HepG2 (cell line): Measurements from ENCODE around the gene CATSPERE. TPM values are rescaled to one million over a fixed set of nuclear protein-coding genes. Genes with fewer than 3 reads are reported as not detected.

Experiments
- ATAC-seq: fragments of 200-7000 bp; cut with Tn5 transposase; 3 replicates; pipeline ENCODE4 v1.9.1; 2020; ENCODE audit warnings: mild to moderate bottlenecking, moderate library complexity
- BruUV-seq: library from RNA; stranded (reverse); fragments of 400-500 nt; replicated peaks from 2 replicates; lab custom pipeline; 2021; lab: Mats Ljungman, UMichigan
- CTCF ChIA-PET: fragments of 300-600 bp; formaldehyde crosslinking; extraction: SDS; loops from one replicate; lab custom pipeline; 2021; ENCODE audit warnings: low total read pairs, inconsistent platforms, low intra/inter-chr PET ratio; lab: Yijun Ruan, JAX
- POLR2A ChIA-PET: fragments of 350-600 bp; sonication (Branson Sonifier 250); formaldehyde crosslinking; loops from one replicate; lab custom pipeline; 2020; ENCODE audit warnings: antibody characterized with exemption, inconsistent platforms; lab: Yijun Ruan, JAX
- DNase-seq: peaks from one replicate; pipeline ENCODE4 v3.0.0-alpha.2; 2015; ENCODE audit warnings: low spot score
- FAIRE-seq: peaks from 3 replicates; lab custom pipeline; 2011; peaks lifted over from hg19 to GRCh38; lab: Jason Lieb, UNC
- H2AFZ ChIP-seq: one replicate; pipeline ENCODE4 v1.6.1; 2011; ENCODE audit warnings: low read length, inconsistent platforms
- H3K27ac ChIP-seq: fragments of 300-600 bp; 3 replicates; pipeline ENCODE4 v1.8.0; 2011; ENCODE audit warnings: mixed run types, mild to moderate bottlenecking, mixed read lengths, low read length, inconsistent platforms; ENCODE audit not compliant: insufficient read depth; ENCODE audit errors: extremely low read length
- H3K27me3 ChIP-seq, 2 experiments: fragments of 200-600 bp in 1 of 2; 2 replicates in 1 of 2; 3 replicates in 1 of 2; pipeline versions ENCODE4 v1.6.0 to v1.8.0; 2011; ENCODE audit warnings: low read length in 2 of 2, mild to moderate bottlenecking in 2 of 2, moderate library complexity in 2 of 2, inconsistent platforms in 1 of 2; ENCODE audit not compliant: insufficient read depth in 2 of 2, control insufficient read depth in 1 of 2
- H3K36me3 ChIP-seq, 2 experiments: fragments of 200-600 bp in 1 of 2; replicated peaks in 1 of 2; 2 replicates in 1 of 2; 3 replicates in 1 of 2; pipeline versions ENCODE4 v1.5.1 to v1.8.0; 2011; ENCODE audit warnings: low read length in 2 of 2, inconsistent platforms in 1 of 2; ENCODE audit not compliant: insufficient read depth in 2 of 2, control insufficient read depth in 1 of 2
- H3K4me1 ChIP-seq: 2 replicates; pipeline ENCODE4 v1.5.1; 2012; ENCODE audit warnings: low read length, inconsistent platforms; ENCODE audit not compliant: insufficient read depth
- H3K4me2 ChIP-seq: 2 replicates; pipeline ENCODE4 v1.6.0; 2011; ENCODE audit warnings: low read depth, low read length, inconsistent platforms
- H3K4me3 ChIP-seq, 3 experiments: fragments of 200-600 bp in 1 of 3; sonication (generic), shearing (Covaris generic) in 1 of 3; replicated peaks in 1 of 3; 2 replicates each; pipeline ENCODE4 v1.5.1; 2011 to 2016; ENCODE audit warnings: low read length in 3 of 3, inconsistent platforms in 2 of 3, low read depth in 2 of 3, mild to moderate bottlenecking in 2 of 3, control low read depth in 1 of 3, mixed read lengths in 1 of 3; ENCODE audit not compliant: insufficient read depth in 1 of 3
- H3K79me2 ChIP-seq: one replicate; pipeline ENCODE4 v1.6.1; 2011; ENCODE audit warnings: low read length, inconsistent platforms; ENCODE audit not compliant: insufficient read depth
- H3K9ac ChIP-seq: 2 replicates; pipeline ENCODE4 v1.6.0; 2011; ENCODE audit warnings: mild to moderate bottlenecking, low read depth, low read length, inconsistent platforms; ENCODE audit not compliant: insufficient read depth
- H3K9me3 ChIP-seq: 2 replicates; pipeline ENCODE4 v1.5.1; 2012; ENCODE audit warnings: mild to moderate bottlenecking, low read length
- H4K20me1 ChIP-seq: 2 replicates; pipeline ENCODE4 v1.6.0; 2011; ENCODE audit warnings: inconsistent platforms, mild to moderate bottlenecking, low read length, moderate library complexity; ENCODE audit not compliant: insufficient read depth
- BRD4 ChIP-seq: sonication (generic); formaldehyde crosslinking; IDR thresholded peaks from 2 replicates; pipeline ENCODE4 v1.4.0; 2020; ENCODE audit warnings: missing genetic modification reagents
- ELF3 ChIP-seq: IDR thresholded peaks from 2 replicates; pipeline ENCODE4 v1.6.1; 2016; ENCODE audit warnings: missing genetic modification reagents, missing compliant biosample characterization
- GABPA ChIP-seq, 2 experiments: IDR thresholded peaks; 2 replicates each; pipeline ENCODE4 v1.6.1; 2011 to 2016; ENCODE audit warnings: low read depth in 2 of 2, low read length in 1 of 2, missing biosample characterization in 1 of 2, missing genetic modification characterization in 1 of 2
- GABPB1 ChIP-seq: IDR thresholded peaks from 2 replicates; pipeline ENCODE4 v1.6.1; 2016; ENCODE audit warnings: mild to moderate bottlenecking, missing genetic modification reagents, moderate library complexity, missing compliant biosample characterization
- GMEB1 ChIP-seq: sonication (generic); formaldehyde crosslinking; IDR thresholded peaks from 2 replicates; pipeline ENCODE4 v1.5.1; 2020; ENCODE audit warnings: missing genetic modification reagents, mild to moderate bottlenecking, borderline replicate concordance
- HOXA5 ChIP-seq: sonication (generic); formaldehyde crosslinking; IDR thresholded peaks from 2 replicates; pipeline ENCODE4 v1.4.0; 2020; ENCODE audit warnings: missing genetic modification reagents
- POLR2G ChIP-seq: fragments of 200-400 bp; formaldehyde crosslinking; IDR thresholded peaks from 2 replicates; pipeline ENCODE4 v1.6.1; 2018; ENCODE audit warnings: mild to moderate bottlenecking, low read depth, low read length, moderate library complexity
- SMAD1 ChIP-seq: sonication (generic); formaldehyde crosslinking; IDR thresholded peaks from 2 replicates; pipeline ENCODE4 v1.4.0; 2020; ENCODE audit warnings: missing genetic modification reagents, low read depth, mild to moderate bottlenecking, borderline replicate concordance
- SNAPC5 ChIP-seq: sonication (generic); formaldehyde crosslinking; IDR thresholded peaks from 2 replicates; pipeline ENCODE4 v1.8.1; 2023; ENCODE audit warnings: mild to moderate bottlenecking, missing genetic modification reagents, borderline replicate concordance
- ZMYM3 ChIP-seq: sonication (generic); formaldehyde crosslinking; IDR thresholded peaks from 2 replicates; pipeline ENCODE4 v1.5.1; 2020; ENCODE audit warnings: mild to moderate bottlenecking, missing genetic modification reagents
- ZNF280D ChIP-seq: sonication (generic); formaldehyde crosslinking; IDR thresholded peaks from 2 replicates; pipeline ENCODE4 v1.5.1; 2020; ENCODE audit warnings: mild to moderate bottlenecking, missing genetic modification reagents
- WGBS: methylation state at CpG from one replicate; pipeline ENCODE4 v1.1.6; 2017; ENCODE audit warnings: low lambda C conversion rate; 5-methylcytosine and 5-hydroxymethylcytosine counted together
- in situ Hi-C: cut with HindIII; loops from 2 replicates; pipeline ENCODE4 v1.10.0; 2017; ENCODE audit warnings: low pct_unique_long_range_greater_than_20kb; ENCODE audit not compliant: extremely low pct_ligation_motif_present
- intact Hi-C: fragments of 100-400 bp; cut with micrococcal nuclease; formaldehyde crosslinking; loops from one replicate; pipeline ENCODE4 v1.10.0; 2022; ENCODE audit not compliant: unreplicated experiment
- polyA plus RNA-seq, 8 experiments: library from polyadenylated mRNA; depleted of rRNA in 3 of 8; stranded (reverse) in 7 of 8; unstranded in 1 of 8; fragments of >200 nt; fragmentation: Illumina TruSeq in 4 of 8; extraction: Trizol in 4 of 8; gene quantifications; 2 replicates each; pipeline versions ENCODE4 v1.2.1 to v1.2.3, GENCODE V29; 2011 to 2016; ENCODE audit warnings: low read depth in 4 of 8, missing spikeins in 1 of 8, mixed read lengths in 1 of 8; ENCODE audit not compliant: insufficient read depth in 1 of 8
- total RNA-seq, 5 experiments: library from RNA; depleted of rRNA; stranded (reverse); fragments of >200 nt; fragmentation: Illumina TruSeq; extraction: Trizol; gene quantifications; 2 replicates each; pipeline ENCODE4 v1.2.3, GENCODE V29; 2016; ENCODE audit warnings: low read depth in 1 of 5

The CATSPERE gene
- total and polyA plus RNA-seq, 2 of the 13 experiments (the other 11 are each of a cell fraction or from before 2014, with no cell fraction given): 0.34 to 0.51 TPM

DNA sequence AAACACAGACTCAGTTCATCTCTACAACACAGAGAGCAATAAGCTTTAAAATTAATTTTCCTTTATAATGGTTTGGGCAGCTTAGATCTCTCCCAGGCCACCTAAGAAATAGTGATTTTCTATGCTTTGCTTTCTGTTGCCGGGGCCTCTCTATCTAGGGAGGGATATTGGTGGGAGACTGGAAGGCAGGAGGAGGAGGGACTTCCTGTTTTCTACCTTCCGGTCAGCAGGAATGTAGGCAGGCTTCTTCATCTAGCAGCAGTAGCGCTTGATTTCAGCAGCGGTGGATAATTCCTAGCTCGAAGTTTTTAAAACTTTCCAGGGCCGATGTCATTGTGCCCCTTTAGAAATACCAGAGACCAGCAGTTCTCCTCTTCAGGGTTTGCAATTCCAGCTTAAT lies 186.7 kb downstream of the CATSPERE start:
- H3K9me3 ChIP-seq: no peaks in the 10 kb centered on the region
- H3K27me3 ChIP-seq: no peaks in the 10 kb centered on the region; a peak in 1 of 5 replicates
- BruUV-seq: no TSS peak
- TF ChIP-seq GABPB1 (CRISPR knock-in tag): peak; percentile 26; the same call in 1 of the 2 replicates
- no peak for TF ChIP-seq ELF3
- TF ChIP-seq GABPA (IDR thresholded peaks at IDR 0.05; ENCODE audit: low read depth, low read length): peak; percentile 31
- peak; percentile 89 for TF ChIP-seq GABPA (CRISPR knock-in tag; IDR thresholded peaks at IDR 0.05; ENCODE audit: low read depth)
- FAIRE-seq: no peak
- WGBS: 59% methylated on average over 6 of the region's 6 CpGs
- H3K79me2 ChIP-seq: no peaks in the 10 kb centered on the region
- no peak overlapping the region for H2AFZ ChIP-seq
- DNase-seq: no peak
- ChIA-PET CTCF (no interaction called here), POLR2A (no interaction called here)
- no peak for ATAC-seq
- H3K4me1 ChIP-seq: peaks cover 9% of the 10 kb centered on the region
- no peak overlapping the region for H3K27ac ChIP-seq
- H3K4me2 ChIP-seq: no peak overlapping the region
- no peaks in the 10 kb centered on the region for H3K36me3 ChIP-seq
- H4K20me1 ChIP-seq: no peaks in the 10 kb centered on the region
- in situ Hi-C loops: no loop called here
- intact Hi-C loops: no loop called here
- H3K9ac ChIP-seq: no peak overlapping the region
- H3K4me3 ChIP-seq: no peak overlapping the region

DNA sequence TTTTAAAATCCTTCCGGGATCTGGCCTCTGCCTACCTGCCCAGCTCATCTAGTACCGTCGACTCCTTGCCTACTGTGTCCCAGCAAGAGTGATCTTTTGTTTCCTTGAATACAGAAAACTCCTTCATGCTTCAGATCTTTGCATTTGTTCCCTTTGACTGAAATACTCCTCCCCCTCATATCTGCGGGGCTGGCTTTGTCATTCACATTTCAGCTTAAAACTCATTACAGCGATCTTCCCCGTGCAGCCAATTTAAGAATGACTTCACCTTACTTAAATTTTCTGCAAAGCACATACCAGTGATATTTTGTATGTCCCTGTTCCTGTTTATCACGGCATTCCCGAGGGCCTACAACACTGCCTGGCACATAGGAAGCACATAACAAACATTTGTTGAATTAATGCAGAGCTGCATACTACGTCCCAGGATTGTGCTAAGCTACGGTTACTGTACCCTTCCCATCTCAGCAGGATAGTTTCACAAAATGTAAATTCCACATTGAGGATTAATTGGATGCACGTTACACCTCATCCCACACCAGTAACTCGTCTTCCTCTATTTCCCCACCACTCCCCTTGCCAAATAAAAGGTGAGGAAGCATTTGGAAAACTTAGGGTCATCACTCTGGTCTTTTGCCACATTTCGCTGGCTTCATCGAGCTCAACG lies 191.0 kb downstream of the CATSPERE start:
- Histone ChIP-seq H3K27ac (peak overlapping the region; percentile 83), H3K9me3 (no peaks in the 10 kb centered on the region), H4K20me1 (no peaks in the 10 kb centered on the region), H3K4me2 (peak overlapping the region; percentile 97), H3K27me3 (no peaks in the 10 kb centered on the region; a peak in 1 of 5 replicates), H3K9ac (peak overlapping the region; percentile 68), H3K4me3 (peak overlapping the region; percentile 53 to 74 (median 73)), H3K79me2 (peaks cover 36% of the 10 kb centered on the region), H3K36me3 (peaks cover 0 to under 1% of the 10 kb centered on the region in 2 experiments; a peak in 1 of 5 replicates), H3K4me1 (peaks cover 27% of the 10 kb centered on the region), H2AFZ (peak overlapping the region; percentile 99)
- DNase-seq (no peak), ATAC-seq (no peak), FAIRE-seq (no peak)
- ChIA-PET CTCF (interaction anchor here (1.6 kb wide), 1 partner anchor 49 kb away, joined by 7 read pairs; no protein-coding TSS in a partner anchor), POLR2A (interaction anchor here (0.7 to 0.8 kb wide), 2 partner anchors 149 to 213 kb away, joined by 3 to 4 read pairs; partner anchors contain the start of gene HNRNPU)
- intact Hi-C loops: loop anchor here (1.0 to 5.0 kb wide), 5 partner anchors 50 to 395 kb away; partner anchors contain the start of genes ADSS2 and HNRNPU
- 47% methylated on average over 15 of the region's 15 CpGs for WGBS
- in situ Hi-C loops: loop anchor here (10.0 kb wide), 1 partner anchor 197 kb away; the partner anchor contains the start of gene ADSS2
- no TSS peak for BruUV-seq
- TF ChIP-seq SNAPC5 (CRISPR knock-in tag) (0 out of 2 replicates have a peak, but pooled peaks have one; percentile 25), BRD4 (CRISPR knock-in tag) (0 out of 2 replicates have a peak, but pooled peaks have one; percentile 26), POLR2G (no peak), ZMYM3 (CRISPR knock-in tag) (peak; percentile 62; the same call in 1 of the 2 replicates), HOXA5 (no peak), SMAD1 (CRISPR knock-in tag) (0 out of 2 replicates have a peak, but pooled peaks have one; percentile 4), ZNF280D (0 out of 2 replicates have a peak, but pooled peaks have one; percentile 12), GMEB1 (CRISPR knock-in tag) (no peak)
